Transverse colon (tissue), 4 donors: ENCODE results near the gene TMC3. TPM values are rescaled to one million over a fixed set of nuclear protein-coding genes. Genes with fewer than 3 reads are reported as not detected.
A peak's percentile ranks its signal among the peaks of the same experiment; 100 is the strongest.

Experiments used
- DNase-seq: peaks from one replicate; pipeline ENCODE4 v3.0.0-alpha.2; 2019
- H3K27ac ChIP-seq, 4 donors: fragments of 200-600 bp; sonication (generic); 2 replicates each; pipeline ENCODE4 v1.5.1; 2016 to 2018; ENCODE audit warnings: inconsistent platforms in 4 of 4
- H3K27me3 ChIP-seq: fragments of 200-600 bp; sonication (generic); 2 replicates; pipeline ENCODE4 v1.5.1; 2017; ENCODE audit warnings: inconsistent platforms
- H3K36me3 ChIP-seq, 4 donors: fragments of 200-600 bp; sonication (generic); 2 replicates each; pipeline ENCODE4 v1.5.1; 2017 to 2019; ENCODE audit warnings: inconsistent platforms in 4 of 4
- H3K4me1 ChIP-seq, 4 donors: fragments of 200-600 bp; sonication (generic); 2 replicates each; pipeline ENCODE4 v1.5.1; 2017 to 2020; ENCODE audit warnings: inconsistent platforms in 4 of 4
- H3K4me3 ChIP-seq, 4 donors: fragments of 200-600 bp; sonication (generic); 1 replicate in 1 of 4; 2 replicates in 3 of 4; pipeline versions ENCODE4 v1.5.1 to v1.6.1; 2017 to 2019; ENCODE audit warnings: inconsistent platforms in 4 of 4
- H3K9me3 ChIP-seq, 2 donors: fragments of 200-600 bp; sonication (generic); 2 replicates each; pipeline ENCODE4 v1.5.1; 2017 to 2019; ENCODE audit warnings: inconsistent platforms in 2 of 2
- CTCF ChIP-seq, 5 experiments: fragments of 200-600 bp in 3 of 5; fragments of 450-650 bp in 2 of 5; sonication (generic) in 3 of 5; IDR thresholded peaks; 1 replicate in 2 of 5; 2 replicates in 3 of 5; pipeline ENCODE4 v1.5.1; 2016 to 2017; ENCODE audit warnings: antibody characterized with exemption in 5 of 5, inconsistent platforms in 3 of 5, mild to moderate bottlenecking in 2 of 5, moderate library complexity in 1 of 5
- EP300 ChIP-seq: sonication (generic); formaldehyde crosslinking; IDR thresholded peaks from one replicate; pipeline ENCODE4 v1.6.1; 2017; ENCODE audit warnings: antibody characterized with exemption, low read depth
- POLR2A ChIP-seq: fragments of 450-650 bp; IDR thresholded peaks from one replicate; pipeline ENCODE4 v1.6.1; 2016; ENCODE audit warnings: antibody characterized with exemption, mild to moderate bottlenecking, moderate library complexity
- POLR2AphosphoS5 ChIP-seq, 3 donors: sonication (generic); formaldehyde crosslinking; IDR thresholded peaks; one replicate each; pipeline ENCODE4 v1.6.1; 2016; ENCODE audit warnings: antibody characterized with exemption in 3 of 3
- WGBS, 2 donors: methylation state at CpG; one replicate each; pipeline ENCODE4 v1.1.5; 2018; ENCODE audit warnings: low coverage in 1 of 2; 5-methylcytosine and 5-hydroxymethylcytosine counted together
- in situ Hi-C, 4 donors: fragments of 200-750 bp; cut with MboI; loops; one replicate each; pipeline versions ENCODE4 v1.15.0 to v1.15.1; 2017; ENCODE audit warnings: low sequenced_read_pairs in 3 of 4, low pct_ligation_motif_present in 1 of 4, low pct_unique_long_range_greater_than_20kb in 1 of 4
- intact Hi-C: fragments of 100-400 bp; cut with DNase I; formaldehyde crosslinking; loops from one replicate; pipeline ENCODE4 v1.15.1; 2023; ENCODE audit warnings: low total_unique reads
- total RNA-seq, 4 donors: library from RNA; depleted of rRNA; stranded (reverse); fragments of >200 nt; gene quantifications; one replicate each; pipeline ENCODE4 v1.1.0, GENCODE V29; 2016

TMC3 gene
- total RNA-seq, 4 donors from 2014 or later, result 0.14 to 0.64 TPM; not detected in 2

GRCh38 chr15:81337713-81338157, 36.3 kb downstream of the TMC3 start:
- H3K27me3 ChIP-seq, result no peaks in the 10 kb centered on the region
- no peak for TF ChIP-seq POLR2AphosphoS5 (IDR thresholded peaks at IDR 0.05)
- no peak for TF ChIP-seq EP300
- TF ChIP-seq POLR2A, result no peak
- TF ChIP-seq CTCF (IDR thresholded peaks at IDR 0.05), result no peak
- no peaks in the 10 kb centered on the region for H3K36me3 ChIP-seq
- H3K4me1 ChIP-seq, result peaks cover 0 to 18% (median 7%) of the 10 kb centered on the region in 4 donors
- H3K4me3 ChIP-seq, result no peak overlapping the region
- intact Hi-C loops, result no loop called here
- in situ Hi-C loops, result loop anchor here in 1 of 4 donors (5.0 kb wide), 1 partner anchor 60 kb away; no protein-coding TSS in a partner anchor
- no peak for DNase-seq
- 45 to 81% methylated on average over 4 to 9 of the region's 9 CpGs for WGBS, 2 donors
- peak overlapping the region in 1 of 4 donors; percentile 22 for H3K27ac ChIP-seq
- no peaks in the 10 kb centered on the region for H3K9me3 ChIP-seq

- no peaks in the 10 kb centered on the region for H3K27me3 ChIP-seq
- H3K4me3 ChIP-seq, result no peak overlapping the region
- H3K27ac ChIP-seq, result peak overlapping the region in 1 of 4 donors; percentile 10
- TF ChIP-seq POLR2A, result no peak
- TF ChIP-seq CTCF (IDR thresholded peaks at IDR 0.05), result no peak
- no peak for TF ChIP-seq POLR2AphosphoS5 (IDR thresholded peaks at IDR 0.05)
- TF ChIP-seq EP300, result no peak
- no peak for DNase-seq
- no peaks in the 10 kb centered on the region for H3K9me3 ChIP-seq
- intact Hi-C loops, result no loop called here
- 91% methylated on average over 3 of the region's 3 CpGs; no CpG with 5 or more reads in 1 of the 2 donors for WGBS, 2 donors
- H3K4me1 ChIP-seq, result peaks cover 0 to 18% (median 7%) of the 10 kb centered on the region in 4 donors
- H3K36me3 ChIP-seq, result no peaks in the 10 kb centered on the region
- in situ Hi-C loops, result loop anchor here in 1 of 4 donors (5.0 kb wide), 1 partner anchor 60 kb away; no protein-coding TSS in a partner anchor
Observed at GRCh38 chr15:81337241-81337640, 36.8 kb downstream of the TMC3 start.

- Histone ChIP-seq H3K4me3 (no peak overlapping the region), H3K9me3 (no peaks in the 10 kb centered on the region), H3K4me1 (peaks cover 0 to 18% (median 7%) of the 10 kb centered on the region in 4 donors), H3K36me3 (no peaks in the 10 kb centered on the region), H3K27ac (no peak overlapping the region), H3K27me3 (no peaks in the 10 kb centered on the region)
- intact Hi-C loops (no loop called here), in situ Hi-C loops (loop anchor here in 1 of 4 donors (5.0 kb wide), 1 partner anchor 59 kb away; no protein-coding TSS in a partner anchor)
- 83 to 96% methylated on average over 4 of the region's 4 CpGs for WGBS, 2 donors
- DNase-seq, result no peak
- peak in 1 of 5 experiments; percentile 19 for TF ChIP-seq CTCF (IDR thresholded peaks at IDR 0.05)
- TF ChIP-seq POLR2AphosphoS5 (IDR thresholded peaks at IDR 0.05), result no peak
Observed at GRCh38 chr15:81336568-81336967, 37.4 kb downstream of the TMC3 start.

GRCh38 chr15:81335631-81336030, 38.4 kb downstream of the TMC3 start:
- Histone ChIP-seq H3K9me3 (no peaks in the 10 kb centered on the region), H3K27me3 (no peaks in the 10 kb centered on the region), H3K4me1 (peaks cover 0 to 18% (median 7%) of the 10 kb centered on the region in 4 donors), H3K4me3 (no peak overlapping the region), H3K27ac (no peak overlapping the region), H3K36me3 (no peaks in the 10 kb centered on the region)
- 93 to 96% methylated on average over 2 to 4 of the region's 4 CpGs for WGBS, 2 donors
- DNase-seq, result no peak
- intact Hi-C loops (no loop called here), in situ Hi-C loops (loop anchor here in 1 of 4 donors (5.0 kb wide), 1 partner anchor 58 kb away; no protein-coding TSS in a partner anchor)
- no peak for TF ChIP-seq POLR2AphosphoS5 (IDR thresholded peaks at IDR 0.05)
- TF ChIP-seq CTCF (IDR thresholded peaks at IDR 0.05), result no peak
- no peak for TF ChIP-seq EP300
- TF ChIP-seq POLR2A, result no peak
